ENCODE results near the gene ONECUT1.
"Not testable (repeated sequence)": the region's sequence is repeated elsewhere in the genome, so short reads cannot be mapped to it uniquely, and the experiment has no call there.

ONECUT1 gene

GRCh38 chr15:52790169-52790708 is at the start of gene ONECUT1:
ONECUT1 (minus strand) TSS chr15:52790336; CDS start chr15:52789884, 452 bp downstream.
- DNase-seq: no peak

- no peak for DNase-seq
Observed at GRCh38 chr15:52834379-52834778, 44.2 kb upstream of the ONECUT1 start.

- DNase-seq: not testable (repeated sequence)
Observed at GRCh38 chr15:52824169-52824942, 34.2 kb upstream of the ONECUT1 start.

- no peak for DNase-seq
Observed at GRCh38 chr15:52822475-52822874, 32.3 kb upstream of the ONECUT1 start.

- no peak for DNase-seq
Observed at GRCh38 chr15:52819253-52819652, 29.1 kb upstream of the ONECUT1 start.

- not testable (repeated sequence) for DNase-seq
Observed at GRCh38 chr15:52815899-52816298, 25.8 kb upstream of the ONECUT1 start.

- DNase-seq: no peak
Observed at GRCh38 chr15:52808996-52809395, 18.9 kb upstream of the ONECUT1 start.

- DNase-seq: no peak
Observed at GRCh38 chr15:52808441-52808840, 18.3 kb upstream of the ONECUT1 start.

GRCh38 chr15:52806284-52806655 is 16.1 kb upstream of the ONECUT1 start:
- no peak for DNase-seq

GRCh38 chr15:52805351-52806283 is 15.5 kb upstream of the ONECUT1 start:
- DNase-seq: no peak

- DNase-seq: no peak
Observed at GRCh38 chr15:52804526-52805081, 14.5 kb upstream of the ONECUT1 start.

- no peak for DNase-seq
Observed at GRCh38 chr15:52803467-52804306, 13.6 kb upstream of the ONECUT1 start.

- no peak for DNase-seq
Observed at GRCh38 chr15:52803108-52803466, 13.0 kb upstream of the ONECUT1 start.

GRCh38 chr15:52802110-52802509 is 12.0 kb upstream of the ONECUT1 start:
- no peak for DNase-seq

- DNase-seq: no peak
Observed at GRCh38 chr15:52801748-52802085, 11.6 kb upstream of the ONECUT1 start.

- DNase-seq: no peak
Observed at GRCh38 chr15:52800828-52801747, 11.0 kb upstream of the ONECUT1 start.

GRCh38 chr15:52799145-52799811 is 9.1 kb upstream of the ONECUT1 start:
- no peak for DNase-seq

GRCh38 chr15:52798529-52799101 is 8.5 kb upstream of the ONECUT1 start:
- DNase-seq: no peak

GRCh38 chr15:52797625-52798501 is 7.7 kb upstream of the ONECUT1 start:
- DNase-seq: no peak

All from NCI-H1436 treated with DMSO at 0.1 percent for 48 hours (cell line).